SH-SY5Y (cell line): ENCODE results near the gene CTIF.

Experiments used
- GATA2 ChIP-seq: IDR thresholded peaks from 2 replicates; pipeline ENCODE4 v1.6.1; 2011; ENCODE audit warnings: mild to moderate bottlenecking, low read depth, low read length
- GATA3 ChIP-seq: IDR thresholded peaks from 2 replicates; pipeline ENCODE4 v1.6.1; 2011; ENCODE audit warnings: low read depth, mild to moderate bottlenecking, low read length, moderate library complexity

DNA sequence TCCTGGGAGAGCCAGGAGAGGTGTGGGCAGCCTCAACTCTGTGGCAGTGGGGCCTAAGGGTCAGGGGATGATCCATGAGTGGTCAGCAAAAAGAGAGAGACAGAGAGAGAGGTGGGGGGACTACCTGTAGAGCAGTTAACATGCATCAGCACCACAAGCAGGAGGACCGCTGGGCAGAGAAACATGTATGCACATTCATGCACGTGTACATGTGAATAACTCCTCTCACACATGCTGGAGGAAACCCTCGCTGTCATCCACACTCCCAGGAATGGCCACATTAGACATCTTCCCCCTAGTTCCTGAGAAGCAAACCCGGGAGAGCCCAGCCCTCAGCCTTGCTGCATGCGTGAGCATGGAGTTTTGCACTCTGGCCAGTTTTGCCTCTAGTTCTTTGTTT is 245.8 kb downstream of the CTIF start:
- TF ChIP-seq GATA3: no peak
- no peak for TF ChIP-seq GATA2
